SK-N-SH (cell line): Measurements from ENCODE around the gene RC3H2.

Experiments
- EP300 ChIP-seq, 2 experiments: IDR thresholded peaks; 2 replicates each; pipeline versions ENCODE4 v1.4.0 to v1.6.1; 2012; ENCODE audit warnings: borderline replicate concordance in 1 of 2, low read depth in 1 of 2, low read length in 1 of 2
- GABPA ChIP-seq: IDR thresholded peaks from 2 replicates; pipeline ENCODE4 v1.4.0; 2012; ENCODE audit warnings: low read depth, mild to moderate bottlenecking
- GATA2 ChIP-seq: sonication (generic); formaldehyde crosslinking; IDR thresholded peaks from 2 replicates; pipeline ENCODE4 v1.5.0; 2020; ENCODE audit warnings: mild to moderate bottlenecking, missing genetic modification reagents
- MXI1 ChIP-seq: IDR thresholded peaks from 2 replicates; pipeline ENCODE4 v1.6.1; 2012; ENCODE audit warnings: mild to moderate bottlenecking, low read depth, low read length, improper control_type of control experiment
- NFIC ChIP-seq: IDR thresholded peaks from 2 replicates; pipeline ENCODE4 v1.4.0; 2012; ENCODE audit warnings: borderline replicate concordance
- POLR2AphosphoS5 ChIP-seq: IDR thresholded peaks from 2 replicates; pipeline ENCODE4 v1.6.1; 2012; ENCODE audit warnings: low read depth, low read length
- RAD21 ChIP-seq: IDR thresholded peaks from 2 replicates; pipeline ENCODE4 v1.6.1; 2012; ENCODE audit warnings: mild to moderate bottlenecking, low read length
- TAF1 ChIP-seq: IDR thresholded peaks from 2 replicates; pipeline ENCODE4 v1.6.1; 2012; ENCODE audit warnings: low read depth, mild to moderate bottlenecking, low read length, moderate library complexity, borderline replicate concordance
- YY1 ChIP-seq: IDR thresholded peaks from 2 replicates; pipeline ENCODE4 v1.4.0; 2012; ENCODE audit warnings: low read depth, mild to moderate bottlenecking
- TF ChIP-seq, protein P1 (sequence below): fragments of 200-600 bp; sonication (generic); IDR thresholded peaks from 2 replicates; pipeline ENCODE4 v1.6.1; 2017; ENCODE audit warnings: antibody characterized with exemption, mild to moderate bottlenecking, moderate library complexity
- TF ChIP-seq, protein P2 (sequence below): IDR thresholded peaks from 2 replicates; pipeline ENCODE4 v1.4.0; 2012; ENCODE audit warnings: low read depth
- TF ChIP-seq, protein P3 (sequence below): IDR thresholded peaks from 2 replicates; pipeline ENCODE4 v1.6.1; 2012; ENCODE audit warnings: mild to moderate bottlenecking, low read depth, low read length, moderate library complexity

DNA sequence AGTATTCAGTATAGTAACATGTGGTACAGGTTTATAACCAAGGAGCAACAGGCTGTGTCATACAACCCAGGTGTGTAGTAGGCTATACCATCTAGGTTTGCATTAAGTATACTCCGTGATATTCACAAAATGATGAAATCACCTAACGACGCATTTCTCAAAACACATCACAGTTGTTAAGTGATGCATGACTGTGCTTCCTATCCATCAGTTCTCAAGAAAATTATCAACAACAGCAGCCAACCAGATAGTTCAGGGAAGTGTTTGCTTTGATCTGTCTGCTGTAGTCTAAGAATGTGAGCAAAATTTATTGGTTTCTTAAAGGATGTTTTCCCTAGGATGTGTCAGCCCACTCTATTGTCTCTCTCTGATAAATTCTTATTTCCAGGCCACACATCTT is 18.8 kb upstream of the RC3H2 start:
- TF ChIP-seq, protein P1, sequence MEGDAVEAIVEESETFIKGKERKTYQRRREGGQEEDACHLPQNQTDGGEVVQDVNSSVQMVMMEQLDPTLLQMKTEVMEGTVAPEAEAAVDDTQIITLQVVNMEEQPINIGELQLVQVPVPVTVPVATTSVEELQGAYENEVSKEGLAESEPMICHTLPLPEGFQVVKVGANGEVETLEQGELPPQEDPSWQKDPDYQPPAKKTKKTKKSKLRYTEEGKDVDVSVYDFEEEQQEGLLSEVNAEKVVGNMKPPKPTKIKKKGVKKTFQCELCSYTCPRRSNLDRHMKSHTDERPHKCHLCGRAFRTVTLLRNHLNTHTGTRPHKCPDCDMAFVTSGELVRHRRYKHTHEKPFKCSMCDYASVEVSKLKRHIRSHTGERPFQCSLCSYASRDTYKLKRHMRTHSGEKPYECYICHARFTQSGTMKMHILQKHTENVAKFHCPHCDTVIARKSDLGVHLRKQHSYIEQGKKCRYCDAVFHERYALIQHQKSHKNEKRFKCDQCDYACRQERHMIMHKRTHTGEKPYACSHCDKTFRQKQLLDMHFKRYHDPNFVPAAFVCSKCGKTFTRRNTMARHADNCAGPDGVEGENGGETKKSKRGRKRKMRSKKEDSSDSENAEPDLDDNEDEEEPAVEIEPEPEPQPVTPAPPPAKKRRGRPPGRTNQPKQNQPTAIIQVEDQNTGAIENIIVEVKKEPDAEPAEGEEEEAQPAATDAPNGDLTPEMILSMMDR = no peak
- TF ChIP-seq EP300 (IDR thresholded peaks at IDR 0.05; ENCODE audit: borderline replicate concordance in 1 of 2, low read depth in 1 of 2, low read length in 1 of 2) (no peak), TAF1 (no peak), GATA2 (CRISPR knock-in tag) (no peak), YY1 (no peak), GABPA (no peak), RAD21 (no peak), MXI1 (no peak), POLR2AphosphoS5 (no peak), NFIC (no peak)
- TF ChIP-seq, protein P2, sequence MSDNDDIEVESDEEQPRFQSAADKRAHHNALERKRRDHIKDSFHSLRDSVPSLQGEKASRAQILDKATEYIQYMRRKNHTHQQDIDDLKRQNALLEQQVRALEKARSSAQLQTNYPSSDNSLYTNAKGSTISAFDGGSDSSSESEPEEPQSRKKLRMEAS = no peak
- TF ChIP-seq, protein P3, sequence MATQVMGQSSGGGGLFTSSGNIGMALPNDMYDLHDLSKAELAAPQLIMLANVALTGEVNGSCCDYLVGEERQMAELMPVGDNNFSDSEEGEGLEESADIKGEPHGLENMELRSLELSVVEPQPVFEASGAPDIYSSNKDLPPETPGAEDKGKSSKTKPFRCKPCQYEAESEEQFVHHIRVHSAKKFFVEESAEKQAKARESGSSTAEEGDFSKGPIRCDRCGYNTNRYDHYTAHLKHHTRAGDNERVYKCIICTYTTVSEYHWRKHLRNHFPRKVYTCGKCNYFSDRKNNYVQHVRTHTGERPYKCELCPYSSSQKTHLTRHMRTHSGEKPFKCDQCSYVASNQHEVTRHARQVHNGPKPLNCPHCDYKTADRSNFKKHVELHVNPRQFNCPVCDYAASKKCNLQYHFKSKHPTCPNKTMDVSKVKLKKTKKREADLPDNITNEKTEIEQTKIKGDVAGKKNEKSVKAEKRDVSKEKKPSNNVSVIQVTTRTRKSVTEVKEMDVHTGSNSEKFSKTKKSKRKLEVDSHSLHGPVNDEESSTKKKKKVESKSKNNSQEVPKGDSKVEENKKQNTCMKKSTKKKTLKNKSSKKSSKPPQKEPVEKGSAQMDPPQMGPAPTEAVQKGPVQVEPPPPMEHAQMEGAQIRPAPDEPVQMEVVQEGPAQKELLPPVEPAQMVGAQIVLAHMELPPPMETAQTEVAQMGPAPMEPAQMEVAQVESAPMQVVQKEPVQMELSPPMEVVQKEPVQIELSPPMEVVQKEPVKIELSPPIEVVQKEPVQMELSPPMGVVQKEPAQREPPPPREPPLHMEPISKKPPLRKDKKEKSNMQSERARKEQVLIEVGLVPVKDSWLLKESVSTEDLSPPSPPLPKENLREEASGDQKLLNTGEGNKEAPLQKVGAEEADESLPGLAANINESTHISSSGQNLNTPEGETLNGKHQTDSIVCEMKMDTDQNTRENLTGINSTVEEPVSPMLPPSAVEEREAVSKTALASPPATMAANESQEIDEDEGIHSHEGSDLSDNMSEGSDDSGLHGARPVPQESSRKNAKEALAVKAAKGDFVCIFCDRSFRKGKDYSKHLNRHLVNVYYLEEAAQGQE = no peak
